GM18502 (cell line): Measurements from ENCODE around the gene PDIA5.
"Not testable (repeated sequence)": the region's sequence is repeated elsewhere in the genome, so short reads cannot be mapped to it uniquely, and the experiment has no call there.

Source experiments
- ATAC-seq: cut with Tn5 transposase; IDR thresholded peaks from one replicate; pipeline ENCODE4 v1.9.1; 2021; ENCODE audit warnings: mild to moderate bottlenecking; ENCODE audit not compliant: unreplicated experiment, poor library complexity

Gene PDIA5

GRCh38 chr3:123111640-123112039, 44.8 kb downstream of the PDIA5 start:
- no peak for ATAC-seq

- no peak for ATAC-seq
These were observed 45.4 kb downstream of the PDIA5 start for GRCh38 chr3:123112232-123112631.

- not testable (repeated sequence) for ATAC-seq
These were observed 45.8 kb downstream of the PDIA5 start for GRCh38 chr3:123112656-123113055.

- ATAC-seq = no peak
These were observed 47.1 kb downstream of the PDIA5 start for GRCh38 chr3:123113889-123114450.

GRCh38 chr3:123116116-123116515, 49.3 kb downstream of the PDIA5 start:
- no peak for ATAC-seq

- ATAC-seq = no peak
These were observed 52.6 kb downstream of the PDIA5 start for GRCh38 chr3:123119388-123119787.

GRCh38 chr3:123119802-123120201, 53.0 kb downstream of the PDIA5 start:
- ATAC-seq = no peak

GRCh38 chr3:123120573-123120972, 53.7 kb downstream of the PDIA5 start:
- no peak for ATAC-seq

- no peak for ATAC-seq
These were observed 55.2 kb downstream of the PDIA5 start for GRCh38 chr3:123122057-123122456.

GRCh38 chr3:123122525-123123315, 55.9 kb downstream of the PDIA5 start:
- no peak for ATAC-seq

GRCh38 chr3:123123716-123124616, 57.1 kb downstream of the PDIA5 start:
- ATAC-seq = no peak

- no peak for ATAC-seq
These were observed 58.1 kb downstream of the PDIA5 start for GRCh38 chr3:123124971-123125370.

- ATAC-seq = no peak
These were observed 59.2 kb downstream of the PDIA5 start for GRCh38 chr3:123126031-123126430.

- ATAC-seq = no peak
These were observed 59.8 kb downstream of the PDIA5 start for GRCh38 chr3:123126653-123127052.

- no peak for ATAC-seq
These were observed 62.3 kb downstream of the PDIA5 start for GRCh38 chr3:123129092-123129491.

- no peak for ATAC-seq
These were observed 62.7 kb downstream of the PDIA5 start for GRCh38 chr3:123129532-123129931.

GRCh38 chr3:123130079-123130750, 63.4 kb downstream of the PDIA5 start:
- no peak for ATAC-seq

- no peak for ATAC-seq
These were observed 67.8 kb downstream of the PDIA5 start for GRCh38 chr3:123134671-123135070.

GRCh38 chr3:123137001-123137400, 70.2 kb downstream of the PDIA5 start:
- no peak for ATAC-seq

GRCh38 chr3:123138839-123139444, 72.1 kb downstream of the PDIA5 start:
- ATAC-seq = no peak
